ENCODE measurements around the gene NT5C3B. TPM values are rescaled to one million over a fixed set of nuclear protein-coding genes. Genes with fewer than 3 reads are reported as not detected.

Gene NT5C3B
- total RNA-seq, 6 donors from 2014 or later, result 35.1 to 61.8 (median 37.5) TPM

- WGBS, 2 donors, result 95 to 96% methylated on average over 15 to 20 of the region's 23 CpGs
- no peak for DNase-seq
- H3K27ac ChIP-seq, result no peak overlapping the region
These were observed 19.3 kb downstream of the NT5C3B start for GRCh38 chr17:41816637-41817320.

GRCh38 chr17:41814195-41814594 is 21.8 kb downstream of the NT5C3B start:
- no peak for DNase-seq
- H3K27ac ChIP-seq, result no peak overlapping the region
- no peak overlapping the region for H3K4me3 ChIP-seq
- H3K36me3 ChIP-seq, result no peaks in the 10 kb centered on the region
- peaks cover 29 to 35% (median 32%) of the 10 kb centered on the region in 4 donors for H3K4me1 ChIP-seq
- ATAC-seq (ENCODE audit: low FRiP score in 2 of 2), result no peak
- H3K27me3 ChIP-seq, result peaks cover 0 to 6% (median 0%) of the 10 kb centered on the region in 4 donors
- TF ChIP-seq CTCF (IDR thresholded peaks at IDR 0.05), result no peak
- TF ChIP-seq POLR2AphosphoS5 (IDR thresholded peaks at IDR 0.05), result no peak
- TF ChIP-seq EP300 (IDR thresholded peaks at IDR 0.05), result no peak
- no peak for TF ChIP-seq POLR2A (IDR thresholded peaks at IDR 0.05)
- WGBS, 2 donors, result 53 to 55% methylated on average over 1 of the region's 1 CpG
- H3K9me3 ChIP-seq, result no peaks in the 10 kb centered on the region

More at GRCh38 chr17:41816637-41817320, 19.3 kb downstream of the NT5C3B start:
- H3K9me3 ChIP-seq, result no peaks in the 10 kb centered on the region
- no peaks in the 10 kb centered on the region for H3K36me3 ChIP-seq
- TF ChIP-seq POLR2AphosphoS5 (IDR thresholded peaks at IDR 0.05), result no peak
- no peak for TF ChIP-seq CTCF (IDR thresholded peaks at IDR 0.05)
- TF ChIP-seq EP300 (IDR thresholded peaks at IDR 0.05), result no peak
- TF ChIP-seq POLR2A (IDR thresholded peaks at IDR 0.05), result no peak
- peaks cover 12 to 16% (median 14%) of the 10 kb centered on the region in 4 donors for H3K4me1 ChIP-seq
- no peak for ATAC-seq (ENCODE audit: low FRiP score in 2 of 2)
- H3K27me3 ChIP-seq, result peaks cover 0 to 5% (median 0%) of the 10 kb centered on the region in 4 donors
- H3K4me3 ChIP-seq, result no peak overlapping the region

- peak overlapping the region in 2 of 4 donors; percentile 62 to 88 for H3K4me3 ChIP-seq
- H3K9me3 ChIP-seq, result no peaks in the 10 kb centered on the region
- H3K27me3 ChIP-seq, result peaks cover 0 to 6% (median 0%) of the 10 kb centered on the region in 4 donors
- H3K27ac ChIP-seq, result peak overlapping the region in 2 of 4 donors; percentile 59 to 81
- DNase-seq (no peak), ATAC-seq (ENCODE audit: low FRiP score in 2 of 2) (no peak)
- 85 to 89% methylated on average over 9 of the region's 9 CpGs for WGBS, 2 donors
- no peak for TF ChIP-seq POLR2A (IDR thresholded peaks at IDR 0.05)
- no peak for TF ChIP-seq EP300 (IDR thresholded peaks at IDR 0.05)
- no peak for TF ChIP-seq POLR2AphosphoS5 (IDR thresholded peaks at IDR 0.05)
- no peak for TF ChIP-seq CTCF (IDR thresholded peaks at IDR 0.05)
- H3K4me1 ChIP-seq, result peaks cover 29 to 35% (median 32%) of the 10 kb centered on the region in 4 donors
- no peaks in the 10 kb centered on the region for H3K36me3 ChIP-seq
These were observed 22.3 kb downstream of the NT5C3B start for GRCh38 chr17:41813699-41814124.

- H3K36me3 ChIP-seq, result no peaks in the 10 kb centered on the region
- H3K27ac ChIP-seq, result peak overlapping the region; percentile 34 to 81 (median 70)
- 46 to 52% methylated on average over 11 to 12 of the region's 12 CpGs for WGBS, 2 donors
- peak overlapping the region; percentile 46 to 88 (median 65) for H3K4me3 ChIP-seq
- H3K27me3 ChIP-seq, result peaks cover 0 to 6% (median 0%) of the 10 kb centered on the region in 4 donors
- DNase-seq (no peak), ATAC-seq (ENCODE audit: low FRiP score in 2 of 2) (no peak)
- TF ChIP-seq POLR2AphosphoS5 (IDR thresholded peaks at IDR 0.05) (no peak), CTCF (IDR thresholded peaks at IDR 0.05) (no peak), POLR2A (IDR thresholded peaks at IDR 0.05) (no peak), EP300 (IDR thresholded peaks at IDR 0.05) (no peak)
- H3K4me1 ChIP-seq, result peaks cover 29 to 35% (median 32%) of the 10 kb centered on the region in 4 donors
- H3K9me3 ChIP-seq, result no peaks in the 10 kb centered on the region
These were observed 22.8 kb downstream of the NT5C3B start for GRCh38 chr17:41813152-41813680.

All from upper lobe of left lung (tissue), 6 donors.